EL (cell line): ENCODE results near the gene SGTA.

Source experiments
- DNase-seq: peaks from one replicate; pipeline ENCODE4 v3.0.0-alpha.2; 2016

The SGTA gene

DNA sequence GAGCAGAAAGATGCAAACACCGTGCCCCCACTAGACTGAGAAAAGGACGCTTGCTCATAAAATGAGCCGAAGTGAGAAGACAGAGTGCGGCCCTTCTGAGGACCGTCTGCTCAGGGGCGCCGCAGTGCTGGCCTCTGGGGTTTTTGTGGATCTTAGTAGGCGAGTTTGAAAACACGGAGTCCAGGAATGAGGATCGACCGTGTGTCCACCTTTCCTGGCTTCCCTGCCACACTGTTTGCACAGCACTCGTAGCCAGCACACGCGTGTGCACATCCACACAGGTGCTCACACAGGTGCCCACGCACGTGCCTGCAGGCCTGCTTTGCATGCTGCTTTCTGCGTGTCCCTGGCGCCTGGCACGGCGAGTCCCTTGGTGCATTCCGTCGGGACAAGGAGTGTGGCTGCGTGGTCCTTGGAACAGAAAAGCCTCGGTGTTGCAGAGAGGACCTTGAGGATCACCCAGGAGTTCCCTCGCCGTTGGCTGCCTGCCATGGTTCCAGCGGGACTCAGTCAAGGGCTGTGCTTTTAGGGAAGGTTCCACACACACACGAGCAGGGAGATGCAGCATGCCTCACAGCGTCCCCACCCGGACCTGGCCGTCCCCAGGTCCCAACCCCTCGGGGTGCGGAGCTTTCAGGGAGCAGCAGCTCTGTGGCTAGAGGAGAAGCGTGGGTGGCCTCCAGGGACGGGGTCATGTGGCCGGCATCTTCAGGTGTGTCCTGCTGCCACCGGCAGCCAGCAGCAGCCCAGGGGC lies 26.5 kb upstream of the SGTA start:
- no peak for DNase-seq

DNA sequence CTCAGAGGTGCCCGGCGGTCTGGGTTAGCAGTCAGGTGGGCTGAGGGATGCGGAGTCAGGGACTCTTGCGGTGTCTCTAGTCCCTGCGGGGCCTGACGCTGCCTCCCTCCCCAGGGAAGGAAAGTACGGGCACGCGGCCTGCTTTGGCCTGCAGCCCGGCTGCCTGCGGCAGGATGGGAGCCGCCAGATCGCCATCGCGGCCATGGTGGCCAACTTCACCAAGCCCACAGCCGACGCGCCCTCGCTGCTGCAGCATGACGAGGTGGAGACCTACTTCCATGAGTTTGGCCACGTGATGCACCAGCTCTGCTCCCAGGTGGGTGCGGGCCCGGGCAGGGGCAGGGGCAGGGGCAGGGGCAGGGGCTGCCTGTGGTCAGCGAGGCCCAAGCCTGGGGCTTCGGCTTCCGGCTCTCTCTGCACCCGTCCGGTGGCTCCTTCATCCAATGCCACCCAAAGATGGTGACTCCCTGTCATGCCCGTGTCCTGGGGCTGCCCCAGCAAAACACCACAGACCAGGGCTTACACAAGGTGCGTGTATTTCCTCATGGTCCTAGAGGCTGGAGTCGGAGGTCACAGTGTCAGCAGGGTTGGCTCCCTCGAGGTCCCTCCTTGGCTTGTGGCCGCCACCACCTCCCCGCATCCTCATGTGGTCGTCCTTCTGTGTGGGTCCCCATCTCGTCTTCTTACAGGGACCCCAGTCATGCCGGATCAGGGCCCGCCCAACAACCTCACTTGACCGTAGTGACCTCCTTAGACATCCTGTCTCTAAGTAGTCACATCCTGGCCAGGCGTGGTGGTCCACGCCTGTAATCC lies 25.3 kb upstream of the SGTA start:
- DNase-seq, result no peak

DNA sequence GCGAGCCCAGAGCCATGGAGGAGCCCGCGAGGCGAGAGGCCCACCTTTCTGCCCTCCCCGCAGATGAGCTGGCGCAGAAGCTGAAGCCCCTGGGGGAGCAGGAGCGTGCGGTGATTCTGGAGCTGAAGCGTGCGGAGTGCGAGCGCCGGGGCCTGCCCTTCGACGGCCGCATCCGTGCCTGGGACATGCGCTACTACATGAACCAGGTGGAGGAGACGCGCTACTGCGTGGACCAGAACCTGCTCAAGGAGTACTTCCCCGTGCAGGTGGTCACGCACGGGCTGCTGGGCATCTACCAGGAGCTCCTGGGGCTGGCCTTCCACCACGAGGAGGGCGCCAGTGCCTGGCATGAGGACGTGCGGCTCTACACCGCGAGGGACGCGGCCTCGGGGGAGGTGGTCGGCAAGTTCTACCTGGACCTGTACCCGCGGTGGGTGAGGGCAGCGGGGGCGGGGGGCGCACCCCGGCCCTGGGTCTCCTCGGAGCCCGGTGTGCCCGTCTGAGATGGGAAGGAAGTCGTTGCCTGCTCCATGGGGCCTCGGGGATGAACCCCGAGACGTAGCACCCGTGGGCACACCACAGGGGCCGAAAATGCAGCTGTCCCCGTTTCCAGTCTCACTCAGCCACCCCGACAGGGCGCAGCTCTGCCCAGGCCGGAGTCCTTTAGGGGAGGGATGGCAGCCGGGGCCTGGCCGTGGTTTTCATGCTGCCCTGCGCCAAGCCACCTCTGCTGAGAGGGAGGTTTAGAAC lies 24.5 kb upstream of the SGTA start:
- DNase-seq, result no peak

DNA sequence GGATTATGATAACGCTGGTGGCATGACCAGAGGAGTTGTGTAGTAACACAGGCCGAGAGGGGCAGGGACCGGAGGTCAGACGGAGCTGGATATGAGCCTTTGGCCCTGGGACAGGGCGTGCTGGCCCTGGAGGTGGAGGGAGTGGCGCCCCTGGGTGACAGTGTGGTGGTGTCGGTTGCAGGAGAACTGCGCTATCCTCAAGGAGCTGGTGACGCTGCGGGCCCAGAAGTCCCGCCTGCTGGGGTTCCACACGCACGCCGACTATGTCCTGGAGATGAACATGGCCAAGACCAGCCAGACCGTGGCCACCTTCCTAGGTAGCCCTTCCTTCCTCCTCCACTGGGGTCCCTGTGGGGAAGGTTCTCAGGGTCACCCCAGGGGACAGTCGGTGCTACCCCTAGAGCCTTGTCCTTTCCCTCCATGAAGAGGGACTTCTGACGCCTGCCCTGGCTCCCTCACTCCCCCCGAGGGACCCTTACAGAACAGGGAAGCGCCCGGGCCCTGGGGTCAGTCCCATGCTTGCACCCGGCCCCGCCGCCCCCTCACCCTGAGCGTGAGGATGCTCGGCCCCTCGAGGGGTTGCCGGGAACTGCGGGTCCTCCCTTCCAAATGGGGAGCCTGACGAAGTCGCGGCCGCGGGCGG lies 23.8 kb upstream of the SGTA start:
- no peak for DNase-seq

DNA sequence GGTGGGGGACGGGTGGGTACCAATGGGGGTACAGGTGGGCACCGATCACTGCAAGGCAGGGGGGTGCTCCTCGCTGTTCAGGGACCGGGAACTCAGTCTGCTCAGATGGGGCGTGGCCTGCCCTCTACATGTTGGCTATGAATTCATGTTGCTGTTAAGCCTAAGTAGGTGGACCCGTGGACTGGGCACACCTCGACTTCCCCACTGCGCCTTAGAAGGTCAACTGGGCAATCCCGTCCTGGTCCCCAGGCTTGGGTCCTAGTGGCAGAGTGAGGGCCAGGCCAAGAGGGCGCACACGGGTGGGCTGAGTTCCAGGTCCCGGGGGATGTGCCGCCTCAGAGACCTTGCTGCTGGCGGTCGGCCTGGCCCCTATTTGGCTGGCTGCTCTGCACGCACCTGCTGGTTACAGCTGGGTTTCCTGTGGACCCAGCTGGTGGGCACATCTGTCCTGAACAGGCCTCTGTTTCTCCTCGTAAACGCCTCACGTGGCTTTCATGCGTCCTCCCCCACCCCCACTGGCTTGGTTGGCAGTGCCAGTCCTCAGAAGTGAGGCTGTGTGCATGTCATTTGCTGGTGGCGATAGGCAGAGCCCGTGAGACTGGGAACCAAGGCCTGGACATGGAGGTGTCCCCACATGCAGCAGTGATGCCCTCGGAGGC lies 23.0 kb upstream of the SGTA start:
- no peak for DNase-seq

DNA sequence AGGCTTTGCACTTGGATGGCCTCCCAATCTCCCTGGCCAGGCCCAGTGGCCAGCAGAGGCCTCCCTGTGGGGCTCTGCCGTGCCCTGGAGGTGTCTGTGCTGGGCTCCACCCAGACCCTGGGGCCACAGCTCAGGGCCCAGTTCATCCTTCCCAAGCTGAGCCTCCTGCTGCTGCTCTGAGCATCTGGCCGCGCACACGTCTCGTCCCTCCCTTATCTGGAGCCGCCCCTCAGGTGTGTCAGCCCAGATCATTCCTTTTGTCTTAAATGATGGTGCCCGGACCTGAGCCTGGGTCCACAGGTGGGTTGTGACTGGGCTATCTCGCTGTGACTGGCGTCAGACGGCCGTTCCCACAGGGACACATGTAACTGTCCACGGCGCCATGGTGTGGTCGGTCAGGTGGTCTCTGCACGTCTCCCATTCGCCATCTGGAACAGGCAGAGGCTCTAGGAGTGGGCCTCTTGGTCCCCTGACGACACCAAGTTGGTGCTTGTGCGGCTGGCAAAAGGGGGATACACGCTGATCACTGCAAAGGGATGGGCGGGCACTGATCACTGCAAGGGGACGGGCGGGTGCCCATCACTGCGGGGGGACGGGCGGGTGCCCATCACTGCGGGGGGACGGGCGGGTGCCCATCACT lies 22.3 kb upstream of the SGTA start:
- DNase-seq, result no peak

DNA sequence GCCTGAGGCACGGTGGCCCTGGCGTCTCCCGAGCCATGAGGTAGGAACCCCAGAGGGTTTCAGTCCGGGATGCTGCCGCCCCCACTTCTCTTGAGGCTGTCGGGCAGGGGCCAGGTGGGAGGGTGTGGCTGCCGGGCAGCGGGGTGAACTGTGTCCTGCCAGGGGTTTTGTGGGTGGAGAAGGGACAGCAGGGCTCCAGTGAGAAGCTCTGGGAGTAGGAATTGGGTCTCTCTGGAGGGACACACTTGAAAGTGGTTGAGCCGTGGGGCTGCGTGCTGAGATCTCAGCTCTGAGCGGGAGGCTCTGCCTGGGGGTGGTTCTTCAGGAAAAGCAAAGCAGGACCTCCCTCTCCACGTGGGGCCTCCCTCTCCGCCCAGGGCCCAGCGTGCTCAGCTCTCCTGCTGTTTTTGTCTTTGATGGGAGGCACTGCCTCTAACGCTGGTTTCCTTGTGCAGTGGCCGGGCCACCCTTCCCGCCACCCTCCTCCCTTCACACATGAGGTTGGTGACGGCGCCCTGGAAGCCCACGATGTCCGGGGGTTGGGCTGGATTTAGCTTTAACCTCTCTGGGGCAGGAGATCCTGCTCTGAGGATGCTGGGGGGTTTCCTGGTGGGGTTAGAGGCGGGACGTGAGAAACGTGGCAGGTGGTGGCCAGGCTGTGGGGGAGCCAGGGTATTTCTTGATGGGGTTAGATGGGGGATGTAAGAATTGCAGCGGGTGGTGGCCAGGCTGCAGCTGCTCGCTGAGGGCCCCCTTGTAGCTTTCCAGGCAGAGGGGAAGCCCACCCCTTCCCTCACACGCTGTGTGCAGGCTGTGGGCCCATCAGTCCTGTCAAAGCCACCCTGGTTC lies 21.3 kb upstream of the SGTA start:
- no peak for DNase-seq

DNA sequence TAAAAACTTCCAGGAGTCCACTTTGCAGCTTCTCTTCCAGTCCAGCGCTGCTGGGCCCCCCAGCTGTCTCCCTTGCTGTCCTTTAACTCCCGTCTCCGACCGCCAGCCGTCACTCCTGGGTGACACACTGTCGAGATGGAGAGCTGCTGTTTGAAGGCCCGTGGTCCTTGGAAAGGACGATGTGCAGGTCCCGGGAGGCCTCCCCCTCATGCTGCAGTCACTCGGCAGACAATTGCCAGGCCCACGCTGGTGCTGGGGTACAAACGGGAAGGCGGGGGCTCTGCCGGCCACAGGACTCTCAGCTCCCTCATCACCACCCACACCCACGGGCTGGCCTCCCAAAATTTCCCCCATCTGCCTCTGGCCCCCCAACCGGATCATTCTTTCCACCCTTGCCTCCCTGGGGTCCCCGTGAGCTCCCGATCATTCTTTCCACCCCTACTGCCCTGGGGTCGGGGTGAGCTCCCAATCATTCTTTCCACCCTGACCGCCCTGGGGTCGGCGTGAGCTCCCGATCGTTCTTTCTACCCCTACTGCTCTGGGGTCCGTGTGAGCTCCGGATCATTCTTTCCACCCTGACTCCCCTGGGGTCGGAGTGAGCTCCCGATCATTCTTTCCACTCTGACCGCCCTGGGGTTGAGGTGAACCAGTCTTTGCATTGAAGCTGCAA lies 20.5 kb upstream of the SGTA start:
- DNase-seq, result no peak

DNA sequence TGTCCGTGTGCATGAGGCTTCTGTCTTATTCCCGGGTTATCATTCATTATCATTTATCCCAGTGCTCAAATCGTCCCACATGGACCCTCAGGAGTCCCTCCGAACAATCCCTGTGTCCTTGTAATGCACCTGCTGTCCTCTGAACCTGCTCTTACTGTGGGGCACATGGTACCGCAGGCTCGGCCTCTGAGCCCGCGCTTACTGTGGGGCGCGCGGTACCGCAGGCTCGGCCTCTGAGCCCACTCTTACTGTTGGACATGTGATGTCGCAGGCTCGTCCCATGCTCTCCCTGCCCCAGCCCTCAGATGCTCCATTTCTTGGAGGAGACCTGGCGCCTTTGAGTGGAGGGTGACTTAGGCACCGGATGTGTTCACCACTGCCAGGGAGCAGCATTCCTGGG lies 19.8 kb upstream of the SGTA start:
- no peak for DNase-seq

DNA sequence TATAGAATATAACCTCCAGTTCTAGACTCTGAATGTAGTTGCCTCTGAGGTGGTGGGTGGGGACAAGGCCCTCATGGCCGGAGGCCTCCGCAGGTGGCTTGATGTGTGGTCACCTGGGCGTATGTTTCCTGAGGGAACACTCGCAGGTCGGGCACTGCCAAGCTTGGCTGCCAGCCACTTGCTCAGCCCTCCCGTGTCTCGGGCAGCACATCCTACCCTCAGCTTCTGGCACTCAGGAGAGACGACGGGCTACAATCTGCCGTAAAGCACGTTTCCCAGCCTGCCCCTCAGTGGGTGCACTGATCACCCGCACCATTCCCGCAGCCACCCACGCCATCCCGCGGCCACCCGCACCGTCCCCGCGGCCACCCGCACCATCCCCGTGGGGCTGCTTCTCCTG lies 17.4 kb upstream of the SGTA start:
- no peak for DNase-seq

DNA sequence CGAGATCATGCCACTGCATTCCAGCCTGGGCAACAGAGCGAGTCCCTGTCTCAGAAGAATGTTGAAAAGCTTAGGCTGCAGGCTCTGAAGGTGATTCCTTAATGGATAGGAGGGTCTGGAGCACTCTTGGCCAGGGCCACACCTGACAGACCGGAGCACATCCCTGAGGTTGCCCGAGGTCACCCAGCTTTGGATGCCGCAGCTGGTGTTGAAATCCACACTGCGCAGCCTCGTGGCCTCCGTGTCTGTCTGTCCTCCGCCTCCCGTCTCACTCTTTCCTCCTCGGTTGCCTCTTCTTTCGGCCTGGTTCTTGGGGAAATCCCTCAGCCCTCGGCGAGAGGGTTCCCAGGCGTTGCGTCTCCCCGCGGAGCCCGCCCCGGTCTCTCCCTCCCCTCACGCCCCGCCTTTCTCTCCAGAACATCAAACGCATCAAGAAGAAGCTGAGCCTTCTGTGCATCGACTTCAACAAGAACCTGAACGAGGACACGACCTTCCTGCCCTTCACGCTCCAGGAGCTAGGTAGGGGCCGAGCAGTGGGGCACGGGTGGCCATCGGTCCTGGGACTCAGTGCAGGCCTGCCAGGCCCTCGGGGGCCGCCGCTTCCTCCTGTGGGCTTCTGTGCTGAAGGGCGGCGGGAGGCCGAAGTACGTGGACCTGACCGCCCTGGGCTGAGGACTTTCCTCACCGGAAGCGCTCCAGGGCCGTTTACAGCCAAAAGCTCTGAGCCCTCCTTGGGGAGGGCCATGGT lies 16.4 kb upstream of the SGTA start:
- DNase-seq, result no peak

DNA sequence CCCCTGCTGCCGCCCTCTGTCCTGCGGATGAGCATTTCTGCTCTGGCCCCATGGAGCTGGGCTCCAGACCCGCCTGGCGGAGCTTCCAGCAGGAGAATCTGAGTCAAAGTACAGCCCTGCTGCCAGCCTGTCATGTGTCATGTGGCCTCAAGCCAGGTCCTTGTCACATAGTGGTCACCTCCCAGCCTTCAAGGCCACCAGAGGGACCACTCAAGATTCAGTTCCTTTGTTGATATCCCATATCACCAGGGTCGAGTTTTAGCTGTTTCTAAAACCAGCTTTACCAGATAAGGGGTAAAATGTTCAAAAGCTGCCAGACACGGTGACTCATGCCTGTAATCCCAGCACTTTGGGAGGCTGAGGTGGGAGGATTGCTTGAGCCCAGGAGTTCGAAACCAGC lies 15.7 kb upstream of the SGTA start:
- DNase-seq, result peak; percentile 7

DNA sequence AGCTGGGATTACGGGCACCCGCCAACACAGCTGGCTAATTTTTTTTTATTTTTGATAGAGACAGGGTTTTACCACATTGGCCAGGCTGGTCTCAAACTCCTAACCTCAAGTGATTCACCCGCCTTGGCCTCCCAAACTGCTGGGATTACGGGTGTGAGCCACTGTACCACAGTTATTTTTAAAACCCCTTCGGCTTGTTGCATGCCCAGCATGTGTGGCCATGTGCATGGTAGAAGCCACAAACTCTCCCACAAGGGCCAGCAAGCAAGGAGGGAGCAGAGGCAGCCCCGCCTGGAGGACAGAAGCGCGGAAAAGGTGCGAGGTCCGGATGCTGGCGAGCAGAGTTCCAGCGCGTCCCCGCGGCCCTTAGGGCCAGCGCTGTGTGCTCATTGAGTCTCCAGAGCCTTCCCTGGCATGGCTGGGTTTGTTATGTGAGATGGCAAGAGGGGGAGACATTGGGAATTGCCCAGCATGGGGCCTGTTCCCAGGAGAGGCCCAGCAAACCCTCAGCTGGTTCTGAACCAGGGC lies 15.1 kb upstream of the SGTA start:
- no peak for DNase-seq

DNA sequence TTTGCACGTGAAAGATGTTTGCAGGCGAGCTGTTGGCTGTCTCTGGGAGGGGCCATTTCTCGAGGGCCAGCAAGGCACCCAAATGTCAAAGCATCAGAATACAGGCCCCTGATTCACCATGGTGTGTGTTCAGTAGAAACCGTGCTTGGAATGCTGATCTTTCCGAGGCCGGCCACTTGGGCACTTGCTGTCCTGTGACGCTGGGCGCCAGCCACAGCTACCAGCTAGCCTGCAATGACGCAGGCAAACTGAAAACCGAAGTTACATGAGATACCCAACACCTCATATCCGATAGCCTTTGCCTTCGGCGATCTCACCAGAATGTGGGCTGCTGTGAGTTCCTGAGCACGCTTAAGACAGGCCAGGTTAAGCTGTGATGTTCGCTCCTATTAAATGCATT lies 14.2 kb upstream of the SGTA start:
- no peak for DNase-seq

DNA sequence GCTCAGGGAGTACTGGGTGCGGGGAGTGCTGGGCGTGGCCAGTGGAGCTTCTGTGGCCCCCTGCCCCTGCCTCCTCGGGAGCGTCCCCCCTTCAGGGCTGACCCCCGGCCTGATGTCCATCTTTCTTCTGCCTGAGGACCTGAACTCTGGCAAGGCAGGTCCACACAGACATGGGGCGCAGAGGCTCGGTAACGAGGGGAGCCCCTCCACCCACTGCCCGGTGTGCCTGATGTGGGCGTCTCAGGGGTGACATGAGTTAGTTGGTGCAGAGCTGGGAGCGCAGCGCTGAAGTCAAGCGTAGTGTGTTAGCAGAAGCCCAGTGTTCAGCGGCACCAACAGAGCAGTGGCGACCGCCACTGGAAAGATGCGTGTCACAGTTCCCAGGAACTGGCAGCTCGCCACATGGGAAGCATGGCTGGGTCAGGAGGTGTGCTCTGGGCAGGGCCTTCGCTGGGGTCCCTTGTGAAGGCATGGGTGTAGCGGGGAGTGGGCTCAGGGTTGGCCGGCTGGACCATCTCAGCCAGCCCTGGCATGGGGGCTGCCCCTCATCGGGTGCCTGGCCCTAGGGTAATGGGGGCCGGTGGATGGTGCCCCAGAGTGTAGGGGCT lies 13.7 kb upstream of the SGTA start:
- no peak for DNase-seq

DNA sequence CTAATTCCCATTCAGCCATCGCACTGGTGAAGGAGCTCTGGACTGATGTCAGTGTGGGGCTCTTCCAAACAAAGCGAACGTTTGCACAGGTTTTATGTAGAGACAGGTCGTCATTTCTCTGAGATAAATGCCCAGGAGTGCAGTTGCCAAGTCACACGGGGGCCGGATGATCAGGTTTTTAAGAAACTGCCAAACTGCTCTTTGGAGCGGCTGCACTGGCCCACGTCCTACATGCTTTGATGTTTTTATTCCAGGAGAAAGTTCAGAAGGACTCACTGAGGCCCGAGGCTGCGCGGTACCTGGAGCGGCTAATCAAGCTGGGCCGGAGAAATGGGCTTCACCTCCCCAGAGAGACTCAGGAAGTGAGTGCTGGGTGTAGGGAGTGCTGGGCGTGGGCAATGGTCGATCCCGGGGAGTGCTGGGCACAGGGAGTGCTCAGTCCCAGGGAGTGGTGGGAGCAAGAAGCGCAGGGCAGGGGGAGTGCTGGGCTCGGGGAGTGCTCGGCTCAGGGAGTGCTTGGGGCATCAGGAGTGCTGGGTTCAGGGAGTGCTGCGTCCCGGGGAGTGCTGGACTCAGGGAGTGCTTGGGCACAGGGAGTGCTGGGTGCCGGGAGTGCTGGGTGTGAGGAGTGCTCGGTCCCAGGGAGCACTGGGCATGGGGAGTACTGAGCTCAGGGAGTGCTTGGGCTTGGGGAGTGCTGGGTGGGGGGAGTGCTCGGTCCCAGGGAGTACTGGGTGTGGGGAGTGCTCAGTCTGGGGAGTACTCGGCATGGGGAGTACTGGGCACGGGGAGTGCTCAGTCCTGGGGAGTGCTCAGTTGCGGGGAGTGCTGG lies 13.0 kb upstream of the SGTA start:
- no peak for DNase-seq

DNA sequence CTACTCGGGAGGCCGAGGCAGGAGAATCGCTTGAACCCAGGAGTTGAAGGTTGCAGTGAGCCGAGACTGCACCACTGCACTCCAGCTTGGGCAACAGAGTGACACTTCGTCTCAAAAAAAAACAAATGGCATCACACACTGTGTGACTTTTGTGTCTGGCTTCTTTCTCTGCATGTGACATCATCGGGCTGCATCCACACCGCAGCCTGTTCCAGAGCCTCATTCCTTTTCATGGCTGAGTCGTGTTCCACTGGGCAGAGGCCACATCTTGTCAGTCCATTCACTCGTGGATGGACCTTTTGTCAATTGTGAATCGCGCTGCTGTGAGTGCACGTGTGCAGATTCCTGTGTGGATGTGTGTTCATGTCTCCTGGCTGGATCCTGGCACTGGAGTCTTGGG lies 10.5 kb upstream of the SGTA start:
- DNase-seq, result no peak

DNA sequence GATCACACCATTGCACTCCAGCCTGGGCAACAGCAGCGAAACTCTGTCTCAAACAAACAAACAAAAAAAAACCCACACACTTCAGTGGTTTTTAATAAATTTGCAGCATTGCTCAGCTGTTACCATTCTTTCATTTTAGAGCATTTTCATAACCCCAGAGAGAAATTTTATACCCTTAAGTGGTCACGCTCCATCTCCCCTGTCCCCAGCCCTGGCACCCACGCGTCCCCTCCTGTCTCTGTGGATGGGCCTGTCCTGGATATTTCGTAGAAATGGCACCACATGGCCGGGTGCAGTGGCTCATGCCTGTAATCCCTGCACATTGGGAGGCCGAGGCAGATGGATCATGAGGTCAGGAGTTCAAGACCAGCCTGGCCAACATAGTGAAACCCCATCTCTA lies 10.1 kb upstream of the SGTA start:
- DNase-seq, result no peak
